ENCODE measurements around the gene PAPSS2.

GRCh38 chr10:87670586-87670985, 10.9 kb downstream of the PAPSS2 start:
- no peak for TF ChIP-seq SP1 (IDR thresholded peaks at IDR 0.05; ENCODE audit: low read depth)
- no peak for TF ChIP-seq POLR2A (IDR thresholded peaks at IDR 0.05; ENCODE audit: borderline replicate concordance, extremely low read depth, insufficient read depth, insufficient read length)
- no peak for TF ChIP-seq POLR2AphosphoS5 (IDR thresholded peaks at IDR 0.05; ENCODE audit: low read depth, low read length)
- no peak for TF ChIP-seq JUND (IDR thresholded peaks at IDR 0.05)
- TF ChIP-seq MAX (IDR thresholded peaks at IDR 0.05): no peak
- TF ChIP-seq EZH2 (IDR thresholded peaks at IDR 0.05): no peak
- no peak for TF ChIP-seq ZNF274 (IDR thresholded peaks at IDR 0.05; ENCODE audit: low read depth, low read length)
- no peak for TF ChIP-seq YY1 (IDR thresholded peaks at IDR 0.05; ENCODE audit: extremely low read depth, insufficient replicate concordance, low read depth, low read length)
- no peak for TF ChIP-seq EGR1 (IDR thresholded peaks at IDR 0.05; ENCODE audit: low read depth)
- no peak for TF ChIP-seq CTCF (IDR thresholded peaks at IDR 0.05 in 2 of 3, conservative IDR thresholded peaks at IDR 0.05 in 1 of 3; ENCODE audit: borderline replicate concordance in 1 of 3, insufficient read depth in 1 of 3, low read depth in 2 of 3, low read length in 2 of 3)
